Right lobe of liver (tissue), 4 donors: Measurements from ENCODE around the gene RXFP3.

Source experiments
- CTCF ChIP-seq, 4 donors: fragments of 200-600 bp in 3 of 4; fragments of 450-650 bp in 1 of 4; IDR thresholded peaks; one replicate each; pipeline versions ENCODE4 v1.5.1 to v1.8.0; 2016 to 2022; ENCODE audit warnings: antibody characterized with exemption in 4 of 4, mild to moderate bottlenecking in 2 of 4
- POLR2A ChIP-seq: fragments of 450-650 bp; IDR thresholded peaks from one replicate; pipeline ENCODE4 v1.6.1; 2017; ENCODE audit warnings: antibody characterized with exemption, mild to moderate bottlenecking
- donor health status: DM: no; HTN: no; CAD: no.
- donor health status: DM: no; HTN: no; CAD: no.
- donor health status: DM: no; HTN: yes; CAD: no.

DNA sequence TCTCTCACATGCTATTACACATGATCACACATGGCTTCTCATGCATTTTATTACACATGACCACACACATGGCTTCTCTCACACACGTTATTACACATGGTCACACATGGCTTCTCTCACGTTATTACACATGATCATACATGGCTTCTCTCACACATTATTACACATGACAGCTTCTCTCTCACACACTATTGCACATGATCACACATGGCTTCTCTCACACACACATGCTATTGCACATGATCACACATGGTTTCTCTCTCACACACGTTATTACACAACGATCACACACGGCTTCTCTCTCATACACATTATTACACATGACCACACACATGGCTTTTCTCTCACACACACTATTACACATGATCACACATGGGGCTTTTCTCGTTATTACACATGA, 49.3 kb downstream of the RXFP3 start:
- TF ChIP-seq CTCF (IDR thresholded peaks at IDR 0.05) (no peak), POLR2A (no peak)
